ENCODE data around the gene RETREG1. TPM values are rescaled to one million over a fixed set of nuclear protein-coding genes. Genes with fewer than 3 reads are reported as not detected.

Gene RETREG1
- polyA plus RNA-seq, 3 donors = 37.2 to 50.2 (median 38.7) TPM

GRCh38 chr5:16536246-16536645 is 80.6 kb downstream of the RETREG1 start:
- DNase-seq = no peak

- no peak for DNase-seq
Observed at GRCh38 chr5:16534280-16534679, 82.5 kb downstream of the RETREG1 start.

DNA sequence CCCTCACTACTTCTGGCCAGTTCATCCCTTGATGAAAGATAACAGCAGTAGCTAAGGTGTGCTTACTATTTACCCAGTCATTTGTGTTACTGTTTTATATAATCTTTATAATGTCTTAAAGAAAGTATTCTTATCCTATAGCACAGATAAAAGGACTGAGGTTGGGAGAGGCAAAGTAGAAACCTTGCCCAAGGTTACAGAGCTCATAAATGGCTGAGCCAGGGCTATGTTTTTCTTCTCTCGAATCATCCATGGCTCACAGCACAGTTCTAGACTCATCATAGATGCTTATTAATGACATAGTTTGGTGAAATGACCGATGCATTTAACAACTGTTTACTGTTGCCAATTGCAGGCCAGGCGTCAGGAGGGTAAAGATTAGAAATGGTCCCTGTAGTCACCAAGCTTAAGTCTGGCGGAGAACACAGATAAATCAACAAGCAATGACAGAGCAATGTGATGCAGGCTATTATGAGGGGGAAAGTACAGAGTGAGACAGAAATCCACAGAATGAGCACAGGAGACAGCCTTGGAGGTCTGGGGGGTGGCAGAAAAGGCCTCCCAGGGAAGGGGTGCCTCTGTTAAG is 85.6 kb downstream of the RETREG1 start:
- no peak for DNase-seq

- DNase-seq = no peak
Observed at GRCh38 chr5:16529306-16529705, 87.5 kb downstream of the RETREG1 start.

GRCh38 chr5:16528382-16529110 is 88.3 kb downstream of the RETREG1 start:
- no peak for DNase-seq

DNA sequence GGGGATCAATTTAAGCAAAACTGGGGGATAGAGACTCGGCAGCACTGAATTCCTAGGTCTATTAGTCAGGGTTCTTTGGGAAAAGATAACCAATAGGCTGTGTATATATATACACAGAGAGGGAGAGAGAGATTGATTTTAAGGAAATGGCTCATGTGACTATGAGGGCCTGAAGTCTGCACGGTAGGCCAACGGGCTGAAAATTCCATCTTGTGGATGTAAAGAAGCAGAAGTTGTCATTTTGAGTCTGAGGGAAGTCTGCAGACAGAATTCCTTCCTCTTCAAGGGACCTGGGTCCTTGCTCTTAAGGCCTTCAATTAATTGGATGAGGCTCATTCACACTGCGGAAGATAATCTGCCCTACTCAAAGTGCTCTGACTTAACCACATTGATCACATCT is 91.1 kb downstream of the RETREG1 start:
- no peak for DNase-seq

DNA sequence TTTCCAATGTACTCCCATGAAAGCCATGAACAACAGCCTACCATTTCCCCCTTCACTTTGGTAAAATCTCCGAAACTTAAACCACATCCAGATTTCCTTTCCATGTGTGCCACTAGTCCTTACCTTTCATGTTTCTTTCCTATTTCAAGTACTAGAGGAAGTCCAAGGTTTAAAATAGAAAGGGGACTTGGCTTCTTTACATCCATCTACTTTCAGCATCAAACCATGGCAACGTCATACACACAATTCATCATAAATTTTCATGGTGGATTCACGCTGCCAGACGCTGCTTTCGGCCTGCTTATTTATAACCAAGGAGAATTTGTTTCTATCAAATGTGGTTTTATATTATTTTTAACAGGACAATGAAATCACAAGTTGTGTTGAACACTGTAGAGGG is 92.5 kb downstream of the RETREG1 start:
- no peak for DNase-seq

GRCh38 chr5:16521521-16522483 is 95.0 kb downstream of the RETREG1 start:
- no peak for DNase-seq

DNA sequence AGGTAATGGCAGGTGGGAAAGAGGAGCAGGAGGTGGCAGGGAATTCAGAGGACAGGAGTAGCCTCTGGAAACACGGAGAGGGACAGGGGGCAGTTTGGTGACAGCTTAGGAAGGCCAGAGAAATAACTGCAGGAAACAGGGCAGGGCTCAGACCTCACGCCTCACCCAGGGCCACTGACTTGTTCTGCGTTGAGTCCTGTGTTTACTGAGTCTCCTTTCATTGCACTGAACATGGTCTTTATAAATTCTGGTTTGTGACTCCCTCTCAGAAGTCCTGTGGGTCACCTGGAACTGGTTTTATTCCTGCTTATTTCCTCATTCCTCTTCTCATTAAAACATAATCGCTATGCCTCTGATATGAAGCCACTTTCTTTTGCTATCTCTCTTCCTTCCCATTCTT is 96.0 kb downstream of the RETREG1 start:
- DNase-seq = no peak

DNA sequence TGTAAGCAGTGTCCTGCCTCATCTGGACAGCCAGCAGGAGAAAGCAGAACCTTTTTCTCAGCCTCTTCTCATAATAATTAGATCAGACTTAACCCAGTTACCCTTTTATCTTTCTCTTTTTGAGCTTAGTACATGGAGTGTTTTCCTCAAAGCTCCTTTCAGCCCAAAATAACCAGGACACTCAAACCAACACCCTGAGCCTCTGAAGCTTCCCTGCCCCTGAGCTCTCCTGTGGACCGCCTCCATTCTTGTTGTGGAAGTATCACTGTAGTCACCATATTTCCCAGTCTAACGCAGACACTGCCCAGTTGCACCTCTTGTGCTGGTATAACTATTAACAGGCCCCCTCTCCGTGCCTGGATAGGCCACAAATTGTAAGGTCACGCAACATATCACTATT is 97.4 kb downstream of the RETREG1 start:
- no peak for DNase-seq

- DNase-seq = no peak
Observed at GRCh38 chr5:16518606-16519005, 98.2 kb downstream of the RETREG1 start.

GRCh38 chr5:16515532-16515931 is 101.3 kb downstream of the RETREG1 start:
- DNase-seq = no peak

- no peak for DNase-seq
Observed at GRCh38 chr5:16510098-16510497, 106.7 kb downstream of the RETREG1 start.

GRCh38 chr5:16508730-16509531 is 107.9 kb downstream of the RETREG1 start:
- no peak for DNase-seq

DNA sequence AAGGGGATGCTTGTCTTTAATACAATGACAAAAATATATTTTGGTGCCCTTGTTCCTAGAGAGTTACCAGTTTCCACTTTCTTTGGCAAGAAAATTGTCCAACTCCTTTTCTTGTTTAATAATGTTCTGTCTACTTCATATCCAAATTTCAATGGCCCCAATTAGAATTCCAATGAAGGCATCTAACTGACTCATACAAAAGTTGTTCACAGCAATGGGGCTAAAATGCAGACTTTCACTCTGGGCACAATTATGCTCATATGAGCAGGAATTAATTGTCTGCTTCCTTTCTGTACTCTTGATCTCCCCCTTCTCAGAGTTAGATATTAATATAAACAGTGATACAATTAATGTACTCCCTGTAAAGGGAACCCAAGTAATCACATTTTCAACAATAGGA is 109.1 kb downstream of the RETREG1 start:
- no peak for DNase-seq

GRCh38 chr5:16505904-16506303 is 110.9 kb downstream of the RETREG1 start:
- no peak for DNase-seq

GRCh38 chr5:16505140-16505891 is 111.5 kb downstream of the RETREG1 start:
- DNase-seq = no peak

GRCh38 chr5:16504571-16504970 is 112.2 kb downstream of the RETREG1 start:
- no peak for DNase-seq

DNA sequence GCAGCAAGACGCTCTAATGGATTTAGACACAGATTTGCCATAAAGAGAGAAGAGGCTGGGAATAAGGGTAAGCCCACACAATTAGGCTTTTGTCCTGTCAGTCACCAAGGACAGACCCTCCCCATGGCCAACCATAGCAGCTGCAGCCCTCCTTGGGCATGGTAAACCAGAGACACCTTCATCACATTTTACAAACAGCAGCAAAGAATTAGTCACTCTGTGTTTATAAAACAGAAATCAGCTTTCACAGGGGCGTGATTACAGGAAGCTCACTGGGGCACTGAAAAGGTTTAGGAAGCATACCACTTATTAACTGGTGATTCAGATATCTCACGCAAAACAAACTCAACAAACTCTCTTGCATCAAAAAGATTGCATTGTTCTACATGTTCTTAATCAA is 113.9 kb downstream of the RETREG1 start:
- no peak for DNase-seq

- DNase-seq = no peak
Observed at GRCh38 chr5:16500024-16500423, 116.8 kb downstream of the RETREG1 start.

DNA sequence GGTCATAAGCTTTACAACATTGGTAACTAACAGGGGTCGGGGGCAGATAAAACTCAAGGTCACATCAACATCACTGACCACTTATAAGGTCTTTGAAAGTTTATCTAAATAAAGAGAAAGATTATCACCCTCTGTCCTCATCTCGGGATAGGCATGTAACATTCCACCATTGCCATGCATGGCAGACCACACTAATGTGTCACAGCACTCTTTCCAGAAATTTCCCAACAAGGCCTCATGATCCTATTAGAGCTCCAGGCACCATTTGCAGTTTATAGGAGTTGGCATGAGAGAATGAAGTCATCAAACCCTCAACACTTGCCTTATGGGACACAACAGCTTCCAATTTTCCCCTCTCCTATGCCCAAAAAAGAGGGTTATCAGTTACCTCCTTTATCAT is 119.3 kb downstream of the RETREG1 start:
- DNase-seq = no peak

Data from renal pelvis (tissue), 4 donors.